GM19324 (cell line): Measurements from ENCODE around the gene GNG13.
"Not testable (repeated sequence)": the region's sequence is repeated elsewhere in the genome, so short reads cannot be mapped to it uniquely, and the experiment has no call there.

ENCODE experiments used
- ATAC-seq: cut with Tn5 transposase; IDR thresholded peaks from one replicate; pipeline ENCODE4 v1.9.1; 2021; ENCODE audit warnings: mild to moderate bottlenecking, moderate library complexity; ENCODE audit not compliant: unreplicated experiment, low FRiP score

The GNG13 gene

DNA sequence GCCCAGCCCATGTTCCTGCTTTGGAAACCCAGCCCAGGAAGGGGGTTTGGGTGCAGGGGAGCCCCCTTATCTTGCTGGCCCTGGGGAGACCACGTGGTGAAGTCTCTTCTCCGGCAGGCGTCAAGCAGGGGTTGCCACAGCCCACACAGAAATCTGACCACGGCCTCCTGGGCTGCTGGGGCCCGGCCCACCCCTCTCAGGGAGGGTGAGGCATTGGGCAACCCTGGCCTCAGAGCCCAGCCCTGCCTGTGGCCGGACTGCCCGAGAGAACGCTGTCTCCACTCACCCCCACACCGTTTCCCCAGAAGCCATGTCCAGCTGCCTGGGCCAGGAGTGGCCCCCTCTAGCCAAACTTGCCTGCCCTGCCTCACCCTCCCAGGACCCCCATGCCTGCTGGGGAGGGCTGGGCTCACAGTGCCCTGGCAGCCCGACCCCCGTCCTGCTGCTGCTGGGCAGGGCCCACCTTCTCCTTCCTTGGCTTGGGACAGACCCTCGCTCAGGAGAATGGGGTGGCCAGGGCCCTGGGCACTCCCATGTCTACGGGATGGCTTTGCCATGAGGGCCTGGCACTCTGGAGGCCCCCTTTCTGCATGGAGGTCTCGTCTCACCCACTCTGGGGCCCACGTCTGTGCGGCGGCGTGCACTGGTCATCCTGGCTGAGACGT, 19.1 kb downstream of the GNG13 start:
- ATAC-seq = no peak

DNA sequence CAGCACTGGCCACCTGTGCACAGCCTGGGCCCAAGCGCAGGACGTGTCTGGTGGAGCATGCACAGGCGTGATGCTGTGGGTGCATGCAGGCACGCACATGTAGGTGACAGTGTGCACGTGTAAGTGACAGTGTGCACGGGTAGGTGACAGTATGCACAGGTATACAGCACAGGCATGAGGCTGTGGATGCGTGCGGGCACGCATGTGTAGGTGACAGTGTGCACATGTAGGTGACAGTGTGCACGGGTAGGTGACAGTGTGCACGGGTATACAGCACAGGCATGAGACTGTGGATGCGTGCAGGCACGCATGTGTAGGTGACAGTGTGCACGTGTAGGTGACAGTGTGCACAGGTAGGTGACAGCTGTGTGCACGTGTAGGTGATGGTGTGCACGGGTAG, 20.2 kb downstream of the GNG13 start:
- ATAC-seq = no peak

DNA sequence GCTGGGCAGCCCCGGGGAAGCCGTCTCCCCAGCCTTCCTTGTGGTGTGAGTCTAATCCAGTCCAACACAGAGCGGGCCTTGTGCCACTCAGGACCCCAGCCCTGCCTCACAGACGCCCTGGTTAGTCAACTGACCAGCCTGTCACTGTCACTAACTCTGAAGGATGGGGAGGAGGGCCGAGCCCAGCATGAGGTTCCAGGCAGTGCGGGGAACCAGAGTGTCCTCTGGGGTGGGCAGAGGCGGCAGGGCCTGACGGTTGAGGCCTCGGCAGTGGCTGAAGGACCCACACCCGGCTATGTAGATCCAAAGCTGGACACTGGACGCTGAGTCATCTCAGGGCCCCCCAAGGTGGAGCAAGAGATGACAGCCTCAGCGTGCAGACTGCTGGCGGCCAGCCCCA, 21.0 kb downstream of the GNG13 start:
- ATAC-seq = no peak

DNA sequence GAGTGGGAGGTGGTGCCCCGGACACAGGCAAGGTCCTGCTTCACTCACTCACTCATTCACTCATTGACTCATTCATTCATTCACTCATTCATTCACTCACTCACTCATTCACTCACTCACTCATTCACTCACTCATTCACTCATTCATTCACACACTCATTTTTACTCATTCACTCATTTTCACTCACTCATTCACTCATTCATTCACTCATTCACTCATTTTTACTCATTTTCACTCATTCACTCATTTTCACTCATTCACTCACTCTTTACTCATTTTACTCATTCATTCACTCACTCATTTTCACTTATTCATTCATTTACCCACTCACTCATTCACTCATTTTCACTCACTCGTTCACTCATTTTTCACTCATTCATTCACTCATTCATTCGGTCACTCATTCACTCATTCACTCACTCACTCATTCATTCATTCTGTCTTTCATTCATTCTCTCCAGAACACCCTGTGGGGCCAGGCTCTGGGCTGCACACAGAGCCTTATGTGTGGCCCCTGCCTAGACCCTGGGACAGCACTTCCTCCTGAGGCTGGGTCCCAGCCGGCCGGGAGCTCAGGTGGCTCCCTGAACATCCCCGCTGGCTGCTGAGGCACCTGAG, 21.5 kb downstream of the GNG13 start:
- no peak for ATAC-seq

DNA sequence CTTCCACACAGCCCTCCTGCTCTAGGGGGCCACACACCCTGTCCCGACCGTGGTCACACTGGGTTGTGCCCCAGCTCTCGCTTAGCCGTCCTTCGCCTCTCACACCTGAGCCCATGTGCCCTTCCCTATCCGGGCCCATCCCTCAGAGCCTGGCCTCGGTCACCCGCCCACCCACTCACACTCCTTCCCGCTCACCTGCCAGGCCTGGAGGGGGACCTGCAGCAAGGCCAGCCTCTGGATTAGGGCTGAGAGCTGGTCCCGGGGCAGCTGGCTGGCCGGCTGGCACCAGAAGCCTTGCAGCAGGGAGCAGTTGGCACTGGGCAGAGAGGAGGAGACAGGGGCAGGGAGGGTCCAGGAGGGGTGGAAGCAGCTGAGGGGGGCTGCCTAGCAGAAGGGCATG, 22.1 kb downstream of the GNG13 start:
- ATAC-seq = no peak

DNA sequence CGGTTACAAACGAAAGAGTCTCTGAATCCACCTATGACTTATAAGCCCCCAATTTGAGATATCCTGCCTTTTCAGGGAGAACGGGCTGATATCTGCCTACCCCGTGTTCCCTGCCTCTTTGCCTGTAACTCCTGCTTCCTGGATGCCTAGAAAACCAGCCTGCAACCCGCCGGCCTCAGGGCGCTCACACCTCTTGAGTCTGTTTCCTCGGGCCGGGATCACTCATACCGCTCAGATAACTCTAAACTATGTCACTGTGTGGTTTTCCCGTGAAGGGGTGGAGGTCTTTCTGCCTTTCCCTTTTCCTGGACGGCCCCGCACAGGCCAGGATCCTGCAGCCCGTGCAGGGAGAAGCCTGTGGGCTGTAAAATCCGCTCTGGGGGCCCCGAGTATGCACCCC, 22.7 kb downstream of the GNG13 start:
- ATAC-seq = no peak

DNA sequence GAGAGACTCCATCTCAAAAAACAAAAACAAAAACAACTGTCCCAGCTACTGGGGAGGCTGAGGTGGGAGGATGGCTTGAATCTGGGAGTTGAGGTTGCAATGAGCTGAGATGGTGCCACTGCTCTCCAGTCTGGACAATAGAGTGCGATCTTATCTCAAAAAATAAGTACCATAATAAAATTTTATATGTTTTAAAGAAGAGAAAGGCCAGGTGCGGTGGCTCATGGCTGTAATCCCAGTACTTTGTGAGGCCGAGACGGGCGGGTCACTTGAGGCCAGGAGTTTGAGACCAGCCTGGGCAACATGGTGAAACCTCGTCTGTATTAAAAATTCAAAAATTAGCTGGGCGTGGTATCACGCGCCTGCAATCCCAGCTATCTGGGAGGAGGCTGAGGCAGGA, 23.7 kb downstream of the GNG13 start:
- no peak for ATAC-seq

DNA sequence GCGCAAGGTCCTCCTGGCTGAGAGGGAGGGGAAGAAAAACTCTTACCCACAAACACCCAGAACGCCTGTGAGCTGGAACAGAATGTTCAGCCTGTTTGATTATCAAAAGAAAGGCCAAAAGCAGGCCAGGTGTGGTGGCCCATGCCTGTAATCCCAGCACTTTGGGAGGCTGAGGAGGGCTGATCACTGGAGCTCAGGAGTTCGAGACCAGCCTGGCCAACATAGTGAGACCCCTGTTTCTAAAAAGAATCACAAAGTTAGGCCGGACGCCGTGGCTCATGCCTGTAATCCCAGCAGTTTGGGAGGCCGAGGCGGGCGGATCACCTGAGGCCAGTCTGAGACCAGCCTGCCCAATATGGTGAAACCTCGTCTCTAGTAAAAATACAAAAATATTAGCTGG, 24.2 kb downstream of the GNG13 start:
- not testable (repeated sequence) for ATAC-seq

DNA sequence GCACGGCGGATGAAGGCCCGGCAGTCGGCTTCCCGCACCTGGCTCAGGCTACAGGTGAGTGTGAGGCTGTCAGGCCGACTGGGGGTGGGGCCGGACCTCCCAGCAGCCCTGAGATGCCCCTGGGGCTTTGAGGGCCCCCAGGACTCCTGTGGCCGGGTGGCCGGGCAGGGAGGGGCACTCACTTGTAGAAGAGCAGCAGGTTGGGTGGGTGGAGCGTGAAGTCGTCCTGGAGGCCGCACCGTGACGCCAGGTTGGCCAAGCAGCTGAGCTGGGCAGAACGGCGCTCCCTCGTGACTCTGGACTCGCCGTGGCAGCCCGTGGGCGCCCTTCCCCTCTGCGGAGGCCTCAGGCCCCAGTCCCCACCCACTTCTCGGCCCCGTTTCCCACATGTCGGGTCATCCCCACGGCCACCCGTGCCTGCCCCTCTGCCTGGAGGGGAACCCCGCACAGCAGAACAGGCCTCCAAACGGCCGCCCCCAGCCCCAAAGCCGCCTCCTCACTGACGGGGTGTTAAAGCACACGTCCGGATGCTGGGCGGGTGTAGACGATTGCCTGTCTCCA, 25.2 kb downstream of the GNG13 start:
- ATAC-seq = no peak

DNA sequence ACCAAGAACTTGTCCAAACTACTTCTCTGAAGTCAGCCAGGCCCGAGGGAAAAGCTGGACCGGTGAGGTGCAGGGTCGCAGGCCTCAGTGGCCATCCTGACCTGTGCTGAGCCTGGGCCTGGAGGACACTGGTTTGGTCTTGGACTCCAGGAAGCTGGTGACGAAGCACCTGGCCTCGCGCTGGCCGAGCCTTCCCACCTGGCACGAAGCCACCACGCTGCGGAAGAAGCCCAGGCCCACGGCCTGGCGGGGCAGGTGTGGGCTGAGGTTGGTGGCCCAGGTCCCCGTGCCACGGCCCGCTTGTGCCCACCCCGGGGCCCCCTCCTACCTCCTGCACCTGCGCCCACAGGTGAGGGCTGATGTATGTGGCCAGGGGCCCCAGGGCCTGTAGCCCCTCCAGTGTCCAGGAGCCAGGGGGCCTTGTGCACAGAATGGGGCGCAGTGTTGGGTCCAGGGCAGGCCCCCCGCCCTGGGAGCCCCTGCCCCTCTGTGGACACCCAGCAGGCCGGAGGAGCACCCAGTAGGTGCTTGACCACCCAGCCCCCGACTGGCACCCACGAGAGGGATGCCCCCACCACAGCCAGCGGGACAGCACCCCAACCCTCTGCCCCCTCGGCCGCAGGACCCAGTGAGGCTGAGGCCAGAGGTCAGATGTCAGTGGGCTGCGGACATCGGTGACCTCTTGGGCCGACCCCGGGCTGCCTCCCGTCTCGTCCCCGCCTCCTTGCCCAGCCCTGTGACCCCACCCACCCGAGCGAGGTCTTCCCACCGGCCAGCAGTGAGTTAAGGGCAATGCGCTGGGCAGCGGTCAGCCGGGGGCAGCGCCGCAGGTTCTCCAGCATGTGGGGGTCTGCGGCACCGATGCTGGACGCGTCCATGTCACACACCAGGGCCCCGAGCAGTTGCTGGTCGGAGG, 26.2 kb downstream of the GNG13 start:
- ATAC-seq = no peak

DNA sequence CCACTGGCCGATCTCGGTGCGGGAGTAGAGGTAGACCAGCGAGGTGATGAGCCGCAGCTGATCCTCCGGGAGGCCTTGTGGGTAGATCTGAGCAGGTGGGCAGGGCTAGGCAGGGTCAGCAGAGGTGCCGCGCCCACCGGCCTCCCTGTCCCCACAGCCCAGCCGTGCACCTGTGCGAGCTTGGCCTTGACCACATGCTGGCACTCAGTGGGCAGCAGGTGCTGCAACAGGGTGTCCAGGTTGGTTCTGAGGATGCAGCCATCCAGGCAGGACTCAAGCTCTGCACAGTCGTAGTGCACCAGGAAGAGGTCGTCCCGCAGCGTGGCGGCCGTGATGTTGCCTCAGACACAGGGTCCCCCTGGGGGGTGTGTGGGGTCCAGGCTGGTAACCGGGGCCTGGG, 27.6 kb downstream of the GNG13 start:
- ATAC-seq = no peak

DNA sequence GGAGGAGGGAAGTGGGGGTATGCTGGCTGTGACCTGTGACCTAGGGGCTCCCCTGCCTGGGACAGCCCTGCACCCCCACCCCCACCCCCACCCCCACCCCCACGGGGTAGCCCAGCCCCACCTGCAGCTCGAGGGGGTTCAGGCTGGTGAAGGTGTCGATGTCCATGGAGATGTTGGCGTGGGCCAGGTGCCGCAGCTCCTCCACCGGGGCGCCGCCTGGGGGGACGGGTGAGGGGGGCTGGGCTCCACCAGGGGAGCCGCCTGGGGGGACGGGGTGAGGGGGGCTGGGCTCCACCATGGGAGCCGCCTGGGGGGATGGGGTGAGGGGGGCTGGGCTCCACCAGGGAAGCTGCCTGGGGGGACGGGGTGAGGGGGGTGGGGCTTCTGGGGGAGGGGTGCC, 30.1 kb downstream of the GNG13 start:
- no peak for ATAC-seq

DNA sequence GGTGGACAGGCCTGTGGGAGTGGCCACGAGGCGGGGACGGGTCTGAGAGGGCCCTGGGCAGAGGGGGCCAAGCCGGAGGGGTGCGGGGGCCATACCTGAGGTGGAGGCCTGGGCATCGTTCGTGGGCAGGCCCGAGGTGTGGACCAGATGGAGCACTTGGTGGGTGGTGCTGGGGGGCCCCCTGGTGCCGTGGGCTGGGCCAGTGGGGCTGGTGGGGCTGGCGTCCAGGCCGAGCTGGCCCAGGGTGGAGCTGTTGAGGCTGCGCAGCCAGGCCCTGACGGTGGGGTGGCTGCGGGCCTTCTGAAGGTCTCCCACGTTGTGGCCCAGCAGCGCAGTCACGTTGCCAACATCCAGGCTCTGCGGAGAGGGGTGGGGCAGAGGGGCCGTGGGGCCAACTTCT, 30.6 kb downstream of the GNG13 start:
- ATAC-seq = no peak

DNA sequence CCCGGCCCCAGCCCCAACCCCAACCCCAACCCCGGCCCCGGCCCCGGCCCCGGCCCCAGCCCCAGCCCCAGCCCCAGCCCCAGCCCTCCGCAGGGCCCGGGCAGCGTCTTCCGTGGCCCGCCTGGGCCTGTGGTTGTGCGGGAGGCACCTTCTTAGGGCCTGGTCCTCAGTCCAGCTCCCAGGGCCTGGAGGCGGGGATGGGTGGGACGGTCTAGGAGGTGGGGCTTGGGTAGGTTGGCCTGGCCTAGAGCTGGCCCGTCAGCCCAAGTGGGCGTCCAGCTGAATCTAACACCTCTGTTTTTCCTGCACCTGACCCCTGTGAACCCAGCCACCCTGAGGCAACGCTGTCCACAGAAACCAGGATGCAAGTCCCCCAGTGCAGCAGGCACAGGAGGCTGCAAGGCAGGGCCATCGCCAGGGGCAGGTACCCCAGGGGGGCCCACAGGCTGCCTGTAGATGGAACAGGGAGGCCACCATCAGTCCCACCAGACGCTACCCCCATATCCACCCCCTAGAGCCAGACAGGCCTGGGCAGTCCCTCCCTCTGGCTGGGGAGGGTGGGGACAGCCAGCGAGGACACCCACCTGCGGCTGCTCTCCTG, 31.2 kb downstream of the GNG13 start:
- no peak for ATAC-seq

DNA sequence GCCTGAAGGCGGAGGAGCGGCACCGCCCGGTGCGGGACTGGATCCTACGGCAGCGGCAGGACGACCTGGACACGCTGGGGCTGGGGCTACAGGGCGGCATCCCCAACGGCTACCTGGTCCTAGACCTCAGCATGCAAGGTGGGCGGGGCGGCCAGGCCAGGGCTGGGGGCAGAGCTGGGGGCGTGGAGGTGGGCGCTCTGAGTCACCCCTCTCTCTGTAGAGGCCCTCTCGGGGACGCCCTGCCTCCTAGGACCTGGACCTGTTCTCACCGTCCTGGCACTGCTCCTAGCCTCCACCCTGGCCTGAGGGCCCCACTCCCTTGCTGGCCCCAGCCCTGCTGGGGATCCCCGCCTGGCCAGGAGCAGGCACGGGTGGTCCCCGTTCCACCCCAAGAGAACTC, 32.1 kb downstream of the GNG13 start:
- no peak for ATAC-seq

DNA sequence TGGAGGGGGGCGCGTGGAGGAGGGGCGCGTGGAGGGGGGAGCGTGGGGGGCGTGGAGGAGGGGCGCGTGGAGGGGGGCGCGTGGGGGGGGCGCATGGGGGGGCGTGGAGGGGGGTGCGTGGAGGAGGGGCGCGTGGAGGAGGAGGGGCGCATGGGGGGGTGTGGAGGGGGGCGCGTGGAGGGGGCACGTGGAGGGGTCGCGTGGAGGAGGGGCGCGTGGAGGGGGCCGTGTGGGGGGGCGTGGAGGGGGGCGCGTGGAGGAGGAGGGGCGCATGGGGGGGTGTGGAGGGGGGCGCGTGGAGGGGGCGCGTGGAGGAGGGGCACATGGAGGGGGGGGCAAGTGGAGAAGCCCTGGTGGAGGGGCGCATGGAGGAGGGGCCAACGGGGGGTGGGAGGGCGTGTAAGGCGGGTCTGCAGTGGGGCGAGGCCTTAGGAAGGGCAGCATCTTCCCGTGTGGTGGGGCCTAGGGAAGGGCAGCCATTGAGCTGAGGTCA, 32.7 kb downstream of the GNG13 start:
- no peak for ATAC-seq

DNA sequence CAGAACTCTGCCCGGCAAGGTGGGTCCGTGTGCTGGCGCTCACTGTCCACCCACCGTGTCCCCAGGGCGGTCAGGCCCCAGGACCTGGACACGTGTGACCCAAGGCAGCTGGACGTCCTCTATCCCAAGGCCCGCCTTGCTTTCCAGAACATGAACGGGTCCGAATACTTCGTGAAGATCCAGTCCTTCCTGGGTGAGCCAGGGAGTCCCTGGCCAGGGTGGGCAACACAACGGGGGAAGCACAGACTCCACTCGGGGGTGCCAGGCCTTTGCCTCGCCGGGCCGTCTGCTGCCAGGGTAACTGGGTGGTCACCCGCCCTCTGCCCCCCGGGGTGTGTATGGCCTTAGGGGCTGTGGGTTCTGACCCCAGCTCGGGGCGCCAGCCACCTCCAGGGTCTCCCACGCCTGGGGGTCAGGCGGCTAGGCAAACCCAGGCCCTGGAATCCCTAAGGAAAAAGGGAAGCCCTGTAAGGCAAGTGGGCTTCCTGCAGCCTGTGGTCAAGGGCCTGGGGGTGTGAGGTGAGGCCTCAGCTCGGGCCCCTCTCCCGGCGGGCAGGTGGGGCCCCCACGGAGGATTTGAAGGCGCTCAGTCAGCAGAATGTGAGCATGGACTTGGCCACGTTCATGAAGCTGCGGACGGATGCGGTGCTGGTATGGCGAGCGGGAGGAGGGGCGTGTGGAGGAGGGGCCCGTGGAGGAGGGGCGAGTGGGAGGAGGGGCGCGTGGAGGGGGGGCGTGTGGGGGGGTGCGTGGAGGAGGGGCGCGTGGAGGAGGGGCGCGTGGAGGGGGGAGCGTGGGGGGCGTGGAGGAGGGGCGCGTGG, 33.5 kb downstream of the GNG13 start:
- no peak for ATAC-seq

DNA sequence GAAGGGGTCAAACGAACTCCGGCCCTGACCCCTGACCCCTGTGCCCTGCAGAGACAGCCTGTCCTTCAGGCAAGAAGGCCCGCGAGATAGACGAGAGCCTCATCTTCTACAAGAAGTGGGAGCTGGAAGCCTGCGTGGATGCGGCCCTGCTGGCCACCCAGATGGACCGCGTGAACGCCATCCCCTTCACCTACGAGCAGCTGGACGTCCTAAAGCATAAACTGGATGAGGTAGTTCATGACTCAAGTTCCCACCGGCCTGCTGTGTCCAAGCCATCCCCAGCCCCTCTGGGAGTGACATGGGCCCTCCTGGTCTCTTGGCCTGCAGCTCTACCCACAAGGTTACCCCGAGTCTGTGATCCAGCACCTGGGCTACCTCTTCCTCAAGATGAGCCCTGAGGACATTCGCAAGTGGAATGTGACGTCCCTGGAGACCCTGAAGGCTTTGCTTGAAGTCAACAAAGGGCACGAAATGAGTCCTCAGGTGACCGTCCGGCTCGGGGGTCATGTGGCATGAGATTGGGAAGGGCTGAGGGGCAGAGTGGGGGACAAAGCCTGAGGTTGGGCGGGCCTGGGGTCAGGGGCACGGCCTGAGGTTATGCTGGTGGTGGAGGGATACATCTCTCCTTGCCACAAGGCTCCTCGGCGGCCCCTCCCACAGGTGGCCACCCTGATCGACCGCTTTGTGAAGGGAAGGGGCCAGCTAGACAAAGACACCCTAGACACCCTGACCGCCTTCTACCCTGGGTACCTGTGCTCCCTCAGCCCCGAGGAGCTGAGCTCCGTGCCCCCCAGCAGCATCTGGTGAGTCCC, 34.3 kb downstream of the GNG13 start:
- no peak for ATAC-seq

DNA sequence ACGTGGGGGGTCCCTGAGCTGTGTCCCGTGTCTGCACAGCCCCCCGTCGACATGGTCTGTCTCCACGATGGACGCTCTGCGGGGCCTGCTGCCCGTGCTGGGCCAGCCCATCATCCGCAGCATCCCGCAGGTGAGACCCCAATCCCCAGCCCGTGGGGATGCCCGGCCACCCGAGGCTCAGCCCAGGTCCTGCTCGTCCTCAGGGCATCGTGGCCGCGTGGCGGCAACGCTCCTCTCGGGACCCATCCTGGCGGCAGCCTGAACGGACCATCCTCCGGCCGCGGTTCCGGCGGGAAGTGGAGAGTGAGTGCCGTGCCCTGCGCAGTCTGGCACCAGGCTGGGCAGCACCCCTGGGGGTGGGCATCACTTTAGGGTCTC, 35.1 kb downstream of the GNG13 start:
- no peak for ATAC-seq
